GM19452 (cell line): ENCODE measurements around the gene AKAP13.
"Not testable (repeated sequence)": the region's sequence is repeated elsewhere in the genome, so short reads cannot be mapped to it uniquely, and the experiment has no call there.

Experiments
- ATAC-seq: cut with Tn5 transposase; IDR thresholded peaks from one replicate; pipeline ENCODE4 v1.9.1; 2021; ENCODE audit not compliant: unreplicated experiment

Gene AKAP13, protein sequence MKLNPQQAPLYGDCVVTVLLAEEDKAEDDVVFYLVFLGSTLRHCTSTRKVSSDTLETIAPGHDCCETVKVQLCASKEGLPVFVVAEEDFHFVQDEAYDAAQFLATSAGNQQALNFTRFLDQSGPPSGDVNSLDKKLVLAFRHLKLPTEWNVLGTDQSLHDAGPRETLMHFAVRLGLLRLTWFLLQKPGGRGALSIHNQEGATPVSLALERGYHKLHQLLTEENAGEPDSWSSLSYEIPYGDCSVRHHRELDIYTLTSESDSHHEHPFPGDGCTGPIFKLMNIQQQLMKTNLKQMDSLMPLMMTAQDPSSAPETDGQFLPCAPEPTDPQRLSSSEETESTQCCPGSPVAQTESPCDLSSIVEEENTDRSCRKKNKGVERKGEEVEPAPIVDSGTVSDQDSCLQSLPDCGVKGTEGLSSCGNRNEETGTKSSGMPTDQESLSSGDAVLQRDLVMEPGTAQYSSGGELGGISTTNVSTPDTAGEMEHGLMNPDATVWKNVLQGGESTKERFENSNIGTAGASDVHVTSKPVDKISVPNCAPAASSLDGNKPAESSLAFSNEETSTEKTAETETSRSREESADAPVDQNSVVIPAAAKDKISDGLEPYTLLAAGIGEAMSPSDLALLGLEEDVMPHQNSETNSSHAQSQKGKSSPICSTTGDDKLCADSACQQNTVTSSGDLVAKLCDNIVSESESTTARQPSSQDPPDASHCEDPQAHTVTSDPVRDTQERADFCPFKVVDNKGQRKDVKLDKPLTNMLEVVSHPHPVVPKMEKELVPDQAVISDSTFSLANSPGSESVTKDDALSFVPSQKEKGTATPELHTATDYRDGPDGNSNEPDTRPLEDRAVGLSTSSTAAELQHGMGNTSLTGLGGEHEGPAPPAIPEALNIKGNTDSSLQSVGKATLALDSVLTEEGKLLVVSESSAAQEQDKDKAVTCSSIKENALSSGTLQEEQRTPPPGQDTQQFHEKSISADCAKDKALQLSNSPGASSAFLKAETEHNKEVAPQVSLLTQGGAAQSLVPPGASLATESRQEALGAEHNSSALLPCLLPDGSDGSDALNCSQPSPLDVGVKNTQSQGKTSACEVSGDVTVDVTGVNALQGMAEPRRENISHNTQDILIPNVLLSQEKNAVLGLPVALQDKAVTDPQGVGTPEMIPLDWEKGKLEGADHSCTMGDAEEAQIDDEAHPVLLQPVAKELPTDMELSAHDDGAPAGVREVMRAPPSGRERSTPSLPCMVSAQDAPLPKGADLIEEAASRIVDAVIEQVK (N-terminal part only)

DNA sequence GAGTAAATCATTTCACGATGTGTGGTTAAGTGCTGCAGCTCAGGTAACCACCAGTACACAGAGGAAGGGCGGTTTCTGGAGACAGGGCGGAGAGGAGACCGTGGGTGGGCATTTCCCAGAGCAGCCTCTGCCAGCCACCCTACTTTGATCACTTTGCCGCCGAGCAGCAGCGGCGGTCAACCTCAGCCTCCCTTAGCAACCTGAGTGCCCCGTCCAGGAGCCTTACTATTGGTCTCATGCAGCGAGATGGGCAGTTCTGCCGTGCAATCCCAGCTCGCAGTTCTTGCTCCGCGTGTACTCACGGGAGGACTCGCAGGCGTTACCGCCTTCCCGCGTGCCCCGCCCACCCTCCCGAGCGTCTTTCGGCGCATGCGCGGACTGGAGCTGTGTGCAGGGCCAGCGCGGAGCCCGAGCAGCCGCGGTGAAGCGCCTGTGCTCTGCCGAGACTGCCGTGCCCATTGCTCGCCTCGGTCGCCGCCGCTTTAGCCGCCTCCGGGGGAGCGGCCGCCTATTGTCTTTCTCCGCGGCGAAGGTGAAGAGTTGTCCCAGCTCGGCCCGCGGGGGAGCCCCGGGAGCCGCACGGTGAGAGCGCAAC lies at the start of gene AKAP13:
AKAP13 (plus strand) TSS at position 387 of the 595 bp plus-strand sequence. CDS start 105,118 bp downstream, outside the sequence.
- peak; percentile 82 for ATAC-seq

DNA sequence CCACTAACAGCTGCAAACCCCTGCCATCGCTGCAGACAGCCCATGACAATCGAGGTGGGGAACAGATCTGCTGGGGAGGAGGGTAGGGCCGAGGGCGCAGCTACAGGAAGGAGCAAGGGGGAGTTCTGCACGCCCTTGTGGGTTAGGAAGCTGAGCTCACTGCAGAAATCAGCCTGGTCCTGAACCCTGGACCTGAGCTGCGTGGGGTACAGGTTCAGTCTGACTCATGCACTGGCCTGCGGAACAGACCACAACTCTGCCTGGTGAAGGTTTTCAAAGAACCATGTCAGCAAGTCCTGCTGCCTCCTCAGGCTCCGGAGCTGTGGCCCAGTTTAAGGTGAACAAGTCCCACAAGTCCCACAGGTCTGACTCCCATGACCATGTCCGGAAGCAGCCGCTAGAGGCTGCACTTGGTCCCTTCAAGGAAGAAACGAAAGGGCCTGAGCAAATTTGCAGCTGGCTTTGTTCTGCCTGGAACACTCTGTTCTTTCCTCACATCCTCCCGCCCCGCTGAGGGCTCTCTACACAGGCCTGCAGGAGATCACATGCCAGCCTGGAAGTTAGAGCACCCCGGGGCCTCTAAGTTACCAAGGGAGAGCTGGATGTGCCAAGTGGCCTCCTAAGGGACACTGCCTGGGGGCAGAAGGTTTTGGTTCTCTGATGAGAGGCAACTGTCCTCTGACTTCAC lies 49.4 kb upstream of the AKAP13 start:
- ATAC-seq = peak; percentile 72

DNA sequence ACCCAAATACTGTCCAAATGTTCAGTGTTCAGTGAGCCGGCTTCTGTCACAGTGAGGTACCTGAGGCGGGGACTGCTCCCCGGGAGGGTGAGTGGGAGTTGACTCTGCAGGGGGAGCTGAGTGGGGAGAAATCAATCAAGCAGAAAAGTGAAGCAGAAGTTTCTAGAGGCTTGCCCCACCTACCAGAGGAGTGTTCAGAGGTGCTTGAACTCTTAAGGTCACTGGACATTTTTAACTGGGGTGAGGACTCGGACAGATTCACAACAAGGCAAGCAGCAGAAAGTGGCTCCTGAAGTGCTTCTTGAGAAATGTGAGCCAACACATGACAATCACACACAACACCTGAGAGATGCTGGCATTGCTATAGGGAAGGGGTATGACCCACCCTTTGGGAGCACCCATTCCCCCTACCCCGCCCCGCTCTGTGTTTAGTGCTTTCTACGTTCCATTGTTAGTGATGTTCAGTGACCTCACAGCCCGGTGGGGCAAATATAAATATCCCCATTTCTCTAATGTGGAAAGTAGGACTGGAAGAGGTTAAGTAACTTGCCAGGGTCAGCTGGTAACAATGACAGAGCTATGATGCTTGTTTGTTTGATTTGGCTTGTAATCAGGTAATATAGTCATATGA lies 48.6 kb upstream of the AKAP13 start:
- ATAC-seq = no peak

GRCh38 chr15:85333132-85333831 lies 47.1 kb upstream of the AKAP13 start:
- ATAC-seq = no peak

GRCh38 chr15:85334241-85334640 lies 46.2 kb upstream of the AKAP13 start:
- no peak for ATAC-seq

- ATAC-seq = no peak
These were observed 45.0 kb upstream of the AKAP13 start for GRCh38 chr15:85335193-85335942.

DNA sequence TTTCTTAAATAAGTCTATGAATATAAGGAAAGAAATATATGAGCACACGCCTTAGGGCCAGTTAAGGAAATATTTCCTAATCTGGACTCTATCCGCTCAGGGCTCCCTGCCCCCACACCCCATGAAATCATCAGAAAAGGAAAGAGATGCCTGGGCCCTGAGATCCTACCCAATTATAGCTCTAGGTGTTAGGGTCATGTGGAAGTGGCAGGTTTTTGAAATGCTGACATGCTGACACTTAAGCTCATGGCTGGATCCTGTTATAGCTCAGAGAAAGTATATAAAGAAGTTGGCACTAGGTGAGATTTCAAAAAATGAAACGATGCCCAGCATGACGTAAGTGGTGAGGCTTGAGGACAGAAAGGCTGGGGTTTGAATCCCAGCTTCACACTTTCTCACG lies 43.5 kb upstream of the AKAP13 start:
- no peak for ATAC-seq

GRCh38 chr15:85337425-85338074 lies 42.9 kb upstream of the AKAP13 start:
- ATAC-seq = no peak

DNA sequence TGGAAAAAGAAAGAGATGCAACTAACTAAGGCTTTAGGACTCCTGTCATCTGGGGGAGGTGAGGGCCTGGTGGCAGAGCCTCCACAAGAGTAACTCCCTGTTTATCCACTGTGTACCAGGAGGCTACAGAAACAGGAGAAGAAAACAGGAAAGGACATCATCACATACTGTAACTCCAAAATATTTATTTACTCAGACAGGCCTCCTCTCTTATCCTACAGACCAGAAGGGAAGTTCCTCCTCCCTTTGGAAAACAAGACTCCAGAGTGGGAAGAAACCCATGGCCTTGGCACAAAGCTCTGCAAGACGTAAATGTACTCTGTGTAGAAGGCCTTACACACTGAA lies 40.1 kb upstream of the AKAP13 start:
- no peak for ATAC-seq

- no peak for ATAC-seq
These were observed 39.6 kb upstream of the AKAP13 start for GRCh38 chr15:85340852-85341251.

DNA sequence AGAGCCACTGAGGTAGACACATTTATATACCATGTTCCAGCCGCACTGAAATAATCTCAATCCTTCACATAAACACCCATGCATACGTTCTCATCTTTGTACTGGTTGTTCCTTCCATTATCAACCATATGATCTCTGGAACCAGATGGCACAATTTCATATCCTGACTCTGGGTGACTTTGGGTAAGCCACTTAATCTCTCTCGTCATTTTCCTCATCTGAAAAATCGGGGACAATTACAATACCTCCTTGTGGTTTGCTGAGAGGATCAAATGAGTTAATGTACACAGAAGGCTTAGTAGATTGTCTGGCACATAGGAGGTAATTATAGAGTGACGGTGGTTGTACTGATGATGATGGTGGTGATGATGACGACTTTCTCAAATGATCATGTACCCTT lies 38.2 kb upstream of the AKAP13 start:
- ATAC-seq = not testable (repeated sequence)

- ATAC-seq = not testable (repeated sequence)
These were observed 37.0 kb upstream of the AKAP13 start for GRCh38 chr15:85343443-85343842.

GRCh38 chr15:85344241-85344640 lies 36.2 kb upstream of the AKAP13 start:
- not testable (repeated sequence) for ATAC-seq

DNA sequence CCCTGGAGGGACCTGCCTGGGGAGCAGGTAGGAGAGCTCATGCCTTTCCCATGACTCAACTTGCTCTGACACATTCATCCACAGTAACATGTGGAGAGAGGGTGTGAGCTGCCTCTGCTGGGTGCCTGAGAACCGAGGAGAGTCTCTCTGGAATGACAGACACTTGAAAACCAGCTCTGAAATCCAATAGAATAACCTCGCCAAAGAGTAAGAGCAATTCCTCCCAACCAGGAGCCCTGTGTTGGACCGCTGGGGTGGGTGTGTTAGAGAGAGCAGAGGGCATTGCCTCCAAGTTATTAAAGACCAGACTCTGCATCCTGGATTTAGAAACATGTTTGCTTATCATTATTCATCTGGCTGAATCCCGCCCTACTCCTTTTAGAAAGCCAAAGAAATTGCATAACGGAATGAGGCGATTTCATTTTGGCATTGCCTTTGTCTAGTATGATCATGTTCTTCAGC lies 35.7 kb upstream of the AKAP13 start:
- ATAC-seq = not testable (repeated sequence)

DNA sequence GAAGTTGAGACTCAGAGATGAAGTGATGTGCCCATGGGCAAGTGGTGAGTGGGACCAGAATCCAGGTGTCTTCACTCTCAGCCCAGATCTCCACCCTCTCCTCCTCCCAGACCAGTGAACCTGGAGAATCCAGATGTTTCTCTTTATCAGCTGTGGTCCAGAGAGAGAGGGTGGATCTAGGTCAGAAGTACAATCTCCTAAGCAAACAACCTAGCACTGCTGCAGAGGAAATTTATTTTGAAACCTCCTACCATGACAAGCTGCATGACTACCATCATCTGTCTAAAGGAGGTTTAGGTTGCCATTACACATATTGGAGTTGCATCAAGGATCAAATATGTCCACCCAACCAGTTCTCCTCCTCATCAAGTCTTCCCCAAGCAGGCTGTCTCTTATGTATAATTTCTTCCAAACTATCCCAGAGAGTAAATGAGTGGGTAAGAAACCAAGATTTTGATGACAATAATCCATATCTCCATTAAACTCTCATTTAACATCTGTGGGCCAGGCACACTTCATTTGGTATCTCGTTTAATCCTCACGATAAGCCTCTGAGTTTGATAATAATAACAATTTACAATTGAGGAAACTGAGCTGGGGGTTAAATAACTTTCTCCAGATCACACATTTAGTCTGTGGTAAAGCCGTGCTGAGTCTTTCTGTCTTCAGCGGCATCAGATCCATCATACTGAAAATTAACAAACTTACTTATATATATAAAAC lies 35.0 kb upstream of the AKAP13 start:
- ATAC-seq = not testable (repeated sequence)

- ATAC-seq = not testable (repeated sequence)
These were observed 33.8 kb upstream of the AKAP13 start for GRCh38 chr15:85346462-85347084.
